SH-SY5Y (cell line): ENCODE data around the gene MDM1.

ENCODE experiments used
- GATA2 ChIP-seq: IDR thresholded peaks from 2 replicates; pipeline ENCODE4 v1.6.1; 2011; ENCODE audit warnings: mild to moderate bottlenecking, low read depth, low read length
- GATA3 ChIP-seq: IDR thresholded peaks from 2 replicates; pipeline ENCODE4 v1.6.1; 2011; ENCODE audit warnings: low read depth, mild to moderate bottlenecking, low read length, moderate library complexity

DNA sequence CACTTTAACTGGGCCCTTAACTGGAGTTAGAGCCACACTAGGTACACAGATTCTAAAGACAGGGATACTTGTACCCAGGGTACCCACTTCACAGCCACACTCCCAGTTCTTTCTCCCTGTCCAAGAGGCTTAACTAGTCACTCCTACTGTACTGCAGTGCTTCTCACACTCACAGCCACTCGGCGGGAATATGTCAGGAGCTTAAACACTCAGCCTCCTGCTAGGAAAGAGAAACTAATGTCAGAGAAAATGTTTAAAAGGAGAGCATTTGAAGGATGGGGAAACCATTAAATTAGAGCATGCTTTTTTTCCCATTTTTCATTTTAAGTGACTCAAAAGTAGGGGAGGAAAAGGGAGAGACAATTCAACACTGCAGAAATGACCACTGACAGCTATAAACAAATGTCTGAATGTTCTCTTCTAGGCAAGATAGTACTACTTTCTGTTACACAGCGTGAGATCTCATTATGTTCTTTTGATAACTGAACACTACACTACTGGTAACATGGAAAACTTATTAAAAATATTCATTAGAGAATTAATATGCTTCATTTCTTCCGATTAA is 22.9 kb upstream of the MDM1 start:
- no peak for TF ChIP-seq GATA2
- no peak for TF ChIP-seq GATA3
